ENCODE measurements around the gene DIP2C. TPM values are rescaled to one million over a fixed set of nuclear protein-coding genes. Genes with fewer than 3 reads are reported as not detected.

DIP2C gene
- total and polyA plus RNA-seq, 2 experiments from 2014 or later = 9.1 to 15.8 TPM

- H3K4me3 ChIP-seq = no peak overlapping the region
- no peaks in the 10 kb centered on the region for H3K36me3 ChIP-seq
- TF ChIP-seq CTCF (IDR thresholded peaks at IDR 0.05; ENCODE audit: low read depth, low read length) = no peak
- no peak for DNase-seq (ENCODE audit: low read depth in 1 of 2, low spot score in 1 of 2)
- H3K4me1 ChIP-seq (ENCODE audit: low read depth) = no peaks in the 10 kb centered on the region
- H3K27me3 ChIP-seq = no peaks in the 10 kb centered on the region
- no peaks in the 10 kb centered on the region for H3K9me3 ChIP-seq (ENCODE audit: low read depth)
- no peak overlapping the region for H3K27ac ChIP-seq
These were observed 210.8 kb downstream of the DIP2C start for GRCh38 chr10:478471-479245.

- no peak for TF ChIP-seq CTCF (IDR thresholded peaks at IDR 0.05; ENCODE audit: low read depth, low read length)
- Histone ChIP-seq H3K27ac (no peak overlapping the region), H3K27me3 (no peaks in the 10 kb centered on the region), H3K4me1 (ENCODE audit: low read depth) (no peaks in the 10 kb centered on the region), H3K9me3 (ENCODE audit: low read depth) (no peaks in the 10 kb centered on the region), H3K4me3 (no peak overlapping the region), H3K36me3 (no peaks in the 10 kb centered on the region)
- DNase-seq (ENCODE audit: low read depth in 1 of 2, low spot score in 1 of 2) = no peak
These were observed 211.8 kb downstream of the DIP2C start for GRCh38 chr10:477620-478019.

GRCh38 chr10:476455-476780 is 213.1 kb downstream of the DIP2C start:
- Histone ChIP-seq H3K4me1 (ENCODE audit: low read depth) (no peaks in the 10 kb centered on the region), H3K27ac (no peak overlapping the region), H3K36me3 (no peaks in the 10 kb centered on the region), H3K27me3 (no peaks in the 10 kb centered on the region), H3K4me3 (no peak overlapping the region), H3K9me3 (ENCODE audit: low read depth) (no peaks in the 10 kb centered on the region)
- no peak for TF ChIP-seq CTCF (IDR thresholded peaks at IDR 0.05; ENCODE audit: low read depth, low read length)
- no peak for DNase-seq (ENCODE audit: low read depth in 1 of 2, low spot score in 1 of 2)

- no peak overlapping the region for H3K27ac ChIP-seq
- H3K27me3 ChIP-seq = no peaks in the 10 kb centered on the region
- H3K36me3 ChIP-seq = no peaks in the 10 kb centered on the region
- H3K9me3 ChIP-seq (ENCODE audit: low read depth) = no peaks in the 10 kb centered on the region
- TF ChIP-seq CTCF (IDR thresholded peaks at IDR 0.05; ENCODE audit: low read depth, low read length) = no peak
- H3K4me3 ChIP-seq = no peak overlapping the region
- H3K4me1 ChIP-seq (ENCODE audit: low read depth) = no peaks in the 10 kb centered on the region
- DNase-seq (ENCODE audit: low read depth in 1 of 2, low spot score in 1 of 2) = no peak
These were observed 213.6 kb downstream of the DIP2C start for GRCh38 chr10:475709-476454.

GRCh38 chr10:474946-475345 is 214.5 kb downstream of the DIP2C start:
- Histone ChIP-seq H3K4me1 (ENCODE audit: low read depth) (no peaks in the 10 kb centered on the region), H3K4me3 (no peak overlapping the region), H3K27me3 (no peaks in the 10 kb centered on the region), H3K27ac (no peak overlapping the region), H3K9me3 (ENCODE audit: low read depth) (no peaks in the 10 kb centered on the region), H3K36me3 (no peaks in the 10 kb centered on the region)
- TF ChIP-seq CTCF (IDR thresholded peaks at IDR 0.05; ENCODE audit: low read depth, low read length) = no peak
- no peak for DNase-seq (ENCODE audit: low read depth in 1 of 2, low spot score in 1 of 2)
